WTC11 (cell line): ENCODE data around the gene HAVCR2. TPM values are rescaled to one million over a fixed set of nuclear protein-coding genes. Genes with fewer than 3 reads are reported as not detected.

Experiments used
- ATAC-seq: fragments of 200-7000 bp; cut with Tn5 transposase; 2 replicates; pipeline ENCODE4 v1.10.0; 2021; ENCODE audit warnings: mild to moderate bottlenecking, moderate library complexity
- CTCF ChIA-PET: fragments of 300-600 bp; sonication (Branson Sonifier 250); formaldehyde crosslinking; loops from one replicate; lab custom pipeline; 2021; ENCODE audit warnings: antibody characterized with exemption; lab: Charles Lee
- POLR2A ChIA-PET: fragments of 350-600 bp; sonication (Branson Sonifier 250); formaldehyde crosslinking; loops from one replicate; lab custom pipeline; 2021; ENCODE audit warnings: antibody characterized with exemption; lab: Charles Lee
- DNase-seq: peaks from one replicate; pipeline ENCODE4 v3.0.0; 2021; ENCODE audit warnings: low spot score
- H3K27ac Mint-ChIP-seq: 2 replicates; pipeline ENCODE4 v1.8.0; 2021; ENCODE audit warnings: mixed read lengths
- H3K27me3 Mint-ChIP-seq: 2 replicates; pipeline ENCODE4 v1.8.0; 2021; ENCODE audit warnings: low read depth, mild to moderate bottlenecking, moderate library complexity, mixed read lengths
- H3K36me3 Mint-ChIP-seq: 2 replicates; pipeline ENCODE4 v1.8.0; 2021; ENCODE audit warnings: mixed read lengths
- H3K4me1 Mint-ChIP-seq: 2 replicates; pipeline ENCODE4 v1.8.0; 2022; ENCODE audit warnings: mixed read lengths
- H3K4me3 Mint-ChIP-seq: 2 replicates; pipeline ENCODE4 v1.8.0; 2021; ENCODE audit warnings: mild to moderate bottlenecking, moderate library complexity, mixed read lengths
- H3K9me3 Mint-ChIP-seq: 2 replicates; pipeline ENCODE4 v1.8.0; 2021; ENCODE audit warnings: mixed read lengths
- CREM ChIP-seq: sonication (generic); formaldehyde crosslinking; IDR thresholded peaks from 2 replicates; pipeline ENCODE4 v1.8.1; 2022; ENCODE audit warnings: mild to moderate bottlenecking, missing genetic modification reagents, moderate library complexity
- ESRRA ChIP-seq: sonication (generic); formaldehyde crosslinking; IDR thresholded peaks from 2 replicates; pipeline ENCODE4 v1.8.1; 2022; ENCODE audit warnings: mild to moderate bottlenecking, missing genetic modification reagents, borderline replicate concordance
- KAT7 ChIP-seq: sonication (generic); formaldehyde crosslinking; IDR thresholded peaks from 2 replicates; pipeline ENCODE4 v1.8.1; 2023; ENCODE audit warnings: missing genetic modification reagents, mild to moderate bottlenecking, borderline replicate concordance
- MYBL2 ChIP-seq: sonication (generic); formaldehyde crosslinking; IDR thresholded peaks from 2 replicates; pipeline ENCODE4 v1.8.1; 2023; ENCODE audit warnings: mild to moderate bottlenecking, moderate library complexity, missing genetic modification reagents
- NFE2L1 ChIP-seq: sonication (generic); formaldehyde crosslinking; IDR thresholded peaks from 2 replicates; pipeline ENCODE4 v1.8.1; 2023; ENCODE audit warnings: missing genetic modification reagents
- NFYB ChIP-seq: sonication (generic); formaldehyde crosslinking; conservative IDR thresholded peaks from 2 replicates; pipeline ENCODE4 v1.8.0; 2022; ENCODE audit warnings: low read depth, missing genetic modification reagents
- OVOL2 ChIP-seq: fragments of 250-450 bp; sonication (Bioruptor Pico); IDR thresholded peaks from 2 replicates; pipeline ENCODE4 v1.9.0; 2021; ENCODE audit warnings: mild to moderate bottlenecking, borderline replicate concordance
- SOX15 ChIP-seq: fragments of 250-450 bp; sonication (Bioruptor Pico); IDR thresholded peaks from 2 replicates; pipeline ENCODE4 v1.9.0; 2021; ENCODE audit warnings: mild to moderate bottlenecking
- SP1 ChIP-seq: sonication (generic); formaldehyde crosslinking; conservative IDR thresholded peaks from 2 replicates; pipeline ENCODE4 v1.8.1; 2022; ENCODE audit warnings: missing genetic modification reagents
- ZNF232 ChIP-seq: sonication (generic); formaldehyde crosslinking; IDR thresholded peaks from 2 replicates; pipeline ENCODE4 v1.8.0; 2022; ENCODE audit warnings: mild to moderate bottlenecking, missing genetic modification reagents
- total RNA-seq: library from RNA; stranded (reverse); gene quantifications from 3 replicates; pipeline ENCODE4 v1.2.3, GENCODE V29; 2021
- TF ChIP-seq, protein P1 (sequence below): sonication (generic); formaldehyde crosslinking; conservative IDR thresholded peaks from 2 replicates; pipeline ENCODE4 v1.8.1; 2023; ENCODE audit warnings: mild to moderate bottlenecking, low read depth, missing genetic modification reagents, moderate library complexity
- TF ChIP-seq, protein P2 (sequence below): sonication (generic); formaldehyde crosslinking; IDR thresholded peaks from 2 replicates; pipeline ENCODE4 v1.8.0; 2022; ENCODE audit warnings: missing genetic modification reagents
- TF ChIP-seq, protein P3 (sequence below): sonication (generic); formaldehyde crosslinking; IDR thresholded peaks from 2 replicates; pipeline ENCODE4 v1.8.0; 2022; ENCODE audit warnings: mild to moderate bottlenecking, missing genetic modification reagents
- TF ChIP-seq, protein P4 (sequence below): sonication (generic); formaldehyde crosslinking; IDR thresholded peaks from 2 replicates; pipeline ENCODE4 v1.8.1; 2023; ENCODE audit warnings: mild to moderate bottlenecking, missing genetic modification reagents, moderate library complexity
- TF ChIP-seq, protein P5 (sequence below): fragments of 250-450 bp; sonication (Bioruptor Pico); IDR thresholded peaks from 2 replicates; pipeline ENCODE4 v1.8.0; 2021; ENCODE audit warnings: mild to moderate bottlenecking
- TF ChIP-seq, protein P6 (sequence below): sonication (generic); formaldehyde crosslinking; IDR thresholded peaks from 2 replicates; pipeline ENCODE4 v1.8.1; 2022; ENCODE audit warnings: missing genetic modification reagents, borderline replicate concordance
- TF ChIP-seq, protein P7 (sequence below): sonication (generic); formaldehyde crosslinking; IDR thresholded peaks from 2 replicates; pipeline ENCODE4 v1.8.1; 2023; ENCODE audit warnings: mild to moderate bottlenecking, missing genetic modification reagents, borderline replicate concordance
- TF ChIP-seq, protein P8 (sequence below): sonication (generic); formaldehyde crosslinking; IDR thresholded peaks from 2 replicates; pipeline ENCODE4 v1.8.0; 2022; ENCODE audit warnings: mild to moderate bottlenecking, missing genetic modification reagents
- TF ChIP-seq, protein P9 (sequence below): sonication (generic); formaldehyde crosslinking; IDR thresholded peaks from 2 replicates; pipeline ENCODE4 v1.8.1; 2022; ENCODE audit warnings: mild to moderate bottlenecking, missing genetic modification reagents, moderate library complexity, borderline replicate concordance

The HAVCR2 gene
- total RNA-seq, 1 experiment from 2014 or later = 0.33 TPM

DNA sequence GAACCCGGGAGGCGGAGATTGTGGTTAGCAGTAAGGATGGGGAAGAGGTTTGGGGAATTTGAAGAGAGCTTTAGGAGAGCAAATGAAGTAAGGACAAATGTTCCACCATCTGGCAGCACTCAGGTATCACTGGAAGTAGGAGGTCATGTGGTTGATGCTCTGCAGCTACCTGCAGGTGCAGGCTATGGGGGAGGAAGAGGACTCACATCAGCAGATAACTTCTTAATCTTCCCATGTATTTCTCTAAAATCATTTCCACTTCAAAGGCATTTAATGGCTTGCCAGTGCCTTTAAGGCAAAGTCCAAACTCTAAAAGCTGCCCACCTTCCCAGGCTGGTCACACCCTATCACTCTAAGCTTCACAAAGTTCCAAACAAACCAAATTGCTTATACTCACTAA is 41.8 kb downstream of the HAVCR2 start:
- CTCF ChIA-PET = interaction anchor here (0.6 kb wide), 1 partner anchor 174 kb away, joined by 5 read pairs; no protein-coding TSS in a partner anchor
- DNase-seq = no peak
- Mint-ChIP-seq H3K4me3 (no peak overlapping the region), H3K27ac (no peak overlapping the region), H3K9me3 (no peaks in the 10 kb centered on the region), H3K4me1 (peaks cover 6% of the 10 kb centered on the region; the same call in 1 of the 2 replicates), H3K27me3 (no peaks in the 10 kb centered on the region), H3K36me3 (no peaks in the 10 kb centered on the region)
- POLR2A ChIA-PET = no interaction called here
- ATAC-seq = no peak
- TF ChIP-seq, protein P1, sequence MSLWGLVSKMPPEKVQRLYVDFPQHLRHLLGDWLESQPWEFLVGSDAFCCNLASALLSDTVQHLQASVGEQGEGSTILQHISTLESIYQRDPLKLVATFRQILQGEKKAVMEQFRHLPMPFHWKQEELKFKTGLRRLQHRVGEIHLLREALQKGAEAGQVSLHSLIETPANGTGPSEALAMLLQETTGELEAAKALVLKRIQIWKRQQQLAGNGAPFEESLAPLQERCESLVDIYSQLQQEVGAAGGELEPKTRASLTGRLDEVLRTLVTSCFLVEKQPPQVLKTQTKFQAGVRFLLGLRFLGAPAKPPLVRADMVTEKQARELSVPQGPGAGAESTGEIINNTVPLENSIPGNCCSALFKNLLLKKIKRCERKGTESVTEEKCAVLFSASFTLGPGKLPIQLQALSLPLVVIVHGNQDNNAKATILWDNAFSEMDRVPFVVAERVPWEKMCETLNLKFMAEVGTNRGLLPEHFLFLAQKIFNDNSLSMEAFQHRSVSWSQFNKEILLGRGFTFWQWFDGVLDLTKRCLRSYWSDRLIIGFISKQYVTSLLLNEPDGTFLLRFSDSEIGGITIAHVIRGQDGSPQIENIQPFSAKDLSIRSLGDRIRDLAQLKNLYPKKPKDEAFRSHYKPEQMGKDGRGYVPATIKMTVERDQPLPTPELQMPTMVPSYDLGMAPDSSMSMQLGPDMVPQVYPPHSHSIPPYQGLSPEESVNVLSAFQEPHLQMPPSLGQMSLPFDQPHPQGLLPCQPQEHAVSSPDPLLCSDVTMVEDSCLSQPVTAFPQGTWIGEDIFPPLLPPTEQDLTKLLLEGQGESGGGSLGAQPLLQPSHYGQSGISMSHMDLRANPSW (CRISPR knock-in tag) = no peak
- TF ChIP-seq, protein P2, sequence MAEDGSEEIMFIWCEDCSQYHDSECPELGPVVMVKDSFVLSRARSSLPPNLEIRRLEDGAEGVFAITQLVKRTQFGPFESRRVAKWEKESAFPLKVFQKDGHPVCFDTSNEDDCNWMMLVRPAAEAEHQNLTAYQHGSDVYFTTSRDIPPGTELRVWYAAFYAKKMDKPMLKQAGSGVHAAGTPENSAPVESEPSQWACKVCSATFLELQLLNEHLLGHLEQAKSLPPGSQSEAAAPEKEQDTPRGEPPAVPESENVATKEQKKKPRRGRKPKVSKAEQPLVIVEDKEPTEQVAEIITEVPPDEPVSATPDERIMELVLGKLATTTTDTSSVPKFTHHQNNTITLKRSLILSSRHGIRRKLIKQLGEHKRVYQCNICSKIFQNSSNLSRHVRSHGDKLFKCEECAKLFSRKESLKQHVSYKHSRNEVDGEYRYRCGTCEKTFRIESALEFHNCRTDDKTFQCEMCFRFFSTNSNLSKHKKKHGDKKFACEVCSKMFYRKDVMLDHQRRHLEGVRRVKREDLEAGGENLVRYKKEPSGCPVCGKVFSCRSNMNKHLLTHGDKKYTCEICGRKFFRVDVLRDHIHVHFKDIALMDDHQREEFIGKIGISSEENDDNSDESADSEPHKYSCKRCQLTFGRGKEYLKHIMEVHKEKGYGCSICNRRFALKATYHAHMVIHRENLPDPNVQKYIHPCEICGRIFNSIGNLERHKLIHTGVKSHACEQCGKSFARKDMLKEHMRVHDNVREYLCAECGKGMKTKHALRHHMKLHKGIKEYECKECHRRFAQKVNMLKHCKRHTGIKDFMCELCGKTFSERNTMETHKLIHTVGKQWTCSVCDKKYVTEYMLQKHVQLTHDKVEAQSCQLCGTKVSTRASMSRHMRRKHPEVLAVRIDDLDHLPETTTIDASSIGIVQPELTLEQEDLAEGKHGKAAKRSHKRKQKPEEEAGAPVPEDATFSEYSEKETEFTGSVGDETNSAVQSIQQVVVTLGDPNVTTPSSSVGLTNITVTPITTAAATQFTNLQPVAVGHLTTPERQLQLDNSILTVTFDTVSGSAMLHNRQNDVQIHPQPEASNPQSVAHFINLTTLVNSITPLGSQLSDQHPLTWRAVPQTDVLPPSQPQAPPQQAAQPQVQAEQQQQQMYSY (CRISPR knock-in tag) = no peak
- no peak for TF ChIP-seq NFYB
- TF ChIP-seq MYBL2 (CRISPR knock-in tag) = no peak
- TF ChIP-seq CREM (CRISPR knock-in tag) = no peak
- TF ChIP-seq SOX15 (CRISPR knock-in tag) = no peak
- TF ChIP-seq OVOL2 (CRISPR knock-in tag) = no peak
- no peak for TF ChIP-seq SP1 (CRISPR knock-in tag)
- TF ChIP-seq, protein P3, sequence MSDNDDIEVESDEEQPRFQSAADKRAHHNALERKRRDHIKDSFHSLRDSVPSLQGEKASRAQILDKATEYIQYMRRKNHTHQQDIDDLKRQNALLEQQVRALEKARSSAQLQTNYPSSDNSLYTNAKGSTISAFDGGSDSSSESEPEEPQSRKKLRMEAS (CRISPR knock-in tag) = no peak
- no peak for TF ChIP-seq NFE2L1
- TF ChIP-seq, protein P4, sequence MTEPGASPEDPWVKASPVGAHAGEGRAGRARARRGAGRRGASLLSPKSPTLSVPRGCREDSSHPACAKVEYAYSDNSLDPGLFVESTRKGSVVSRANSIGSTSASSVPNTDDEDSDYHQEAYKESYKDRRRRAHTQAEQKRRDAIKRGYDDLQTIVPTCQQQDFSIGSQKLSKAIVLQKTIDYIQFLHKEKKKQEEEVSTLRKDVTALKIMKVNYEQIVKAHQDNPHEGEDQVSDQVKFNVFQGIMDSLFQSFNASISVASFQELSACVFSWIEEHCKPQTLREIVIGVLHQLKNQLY (CRISPR knock-in tag) = no peak
- no peak for TF ChIP-seq ZNF232
- TF ChIP-seq, protein P5, sequence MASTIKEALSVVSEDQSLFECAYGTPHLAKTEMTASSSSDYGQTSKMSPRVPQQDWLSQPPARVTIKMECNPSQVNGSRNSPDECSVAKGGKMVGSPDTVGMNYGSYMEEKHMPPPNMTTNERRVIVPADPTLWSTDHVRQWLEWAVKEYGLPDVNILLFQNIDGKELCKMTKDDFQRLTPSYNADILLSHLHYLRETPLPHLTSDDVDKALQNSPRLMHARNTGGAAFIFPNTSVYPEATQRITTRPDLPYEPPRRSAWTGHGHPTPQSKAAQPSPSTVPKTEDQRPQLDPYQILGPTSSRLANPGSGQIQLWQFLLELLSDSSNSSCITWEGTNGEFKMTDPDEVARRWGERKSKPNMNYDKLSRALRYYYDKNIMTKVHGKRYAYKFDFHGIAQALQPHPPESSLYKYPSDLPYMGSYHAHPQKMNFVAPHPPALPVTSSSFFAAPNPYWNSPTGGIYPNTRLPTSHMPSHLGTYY (CRISPR knock-in tag) = no peak
- TF ChIP-seq, protein P6, sequence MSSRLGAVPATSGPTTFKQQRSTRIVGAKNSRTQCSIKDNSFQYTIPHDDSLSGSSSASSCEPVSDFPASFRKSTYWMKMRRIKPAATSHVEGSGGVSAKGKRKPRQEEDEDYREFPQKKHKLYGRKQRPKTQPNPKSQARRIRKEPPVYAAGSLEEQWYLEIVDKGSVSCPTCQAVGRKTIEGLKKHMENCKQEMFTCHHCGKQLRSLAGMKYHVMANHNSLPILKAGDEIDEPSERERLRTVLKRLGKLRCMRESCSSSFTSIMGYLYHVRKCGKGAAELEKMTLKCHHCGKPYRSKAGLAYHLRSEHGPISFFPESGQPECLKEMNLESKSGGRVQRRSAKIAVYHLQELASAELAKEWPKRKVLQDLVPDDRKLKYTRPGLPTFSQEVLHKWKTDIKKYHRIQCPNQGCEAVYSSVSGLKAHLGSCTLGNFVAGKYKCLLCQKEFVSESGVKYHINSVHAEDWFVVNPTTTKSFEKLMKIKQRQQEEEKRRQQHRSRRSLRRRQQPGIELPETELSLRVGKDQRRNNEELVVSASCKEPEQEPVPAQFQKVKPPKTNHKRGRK (CRISPR knock-in tag) = no peak
- TF ChIP-seq, protein P7, sequence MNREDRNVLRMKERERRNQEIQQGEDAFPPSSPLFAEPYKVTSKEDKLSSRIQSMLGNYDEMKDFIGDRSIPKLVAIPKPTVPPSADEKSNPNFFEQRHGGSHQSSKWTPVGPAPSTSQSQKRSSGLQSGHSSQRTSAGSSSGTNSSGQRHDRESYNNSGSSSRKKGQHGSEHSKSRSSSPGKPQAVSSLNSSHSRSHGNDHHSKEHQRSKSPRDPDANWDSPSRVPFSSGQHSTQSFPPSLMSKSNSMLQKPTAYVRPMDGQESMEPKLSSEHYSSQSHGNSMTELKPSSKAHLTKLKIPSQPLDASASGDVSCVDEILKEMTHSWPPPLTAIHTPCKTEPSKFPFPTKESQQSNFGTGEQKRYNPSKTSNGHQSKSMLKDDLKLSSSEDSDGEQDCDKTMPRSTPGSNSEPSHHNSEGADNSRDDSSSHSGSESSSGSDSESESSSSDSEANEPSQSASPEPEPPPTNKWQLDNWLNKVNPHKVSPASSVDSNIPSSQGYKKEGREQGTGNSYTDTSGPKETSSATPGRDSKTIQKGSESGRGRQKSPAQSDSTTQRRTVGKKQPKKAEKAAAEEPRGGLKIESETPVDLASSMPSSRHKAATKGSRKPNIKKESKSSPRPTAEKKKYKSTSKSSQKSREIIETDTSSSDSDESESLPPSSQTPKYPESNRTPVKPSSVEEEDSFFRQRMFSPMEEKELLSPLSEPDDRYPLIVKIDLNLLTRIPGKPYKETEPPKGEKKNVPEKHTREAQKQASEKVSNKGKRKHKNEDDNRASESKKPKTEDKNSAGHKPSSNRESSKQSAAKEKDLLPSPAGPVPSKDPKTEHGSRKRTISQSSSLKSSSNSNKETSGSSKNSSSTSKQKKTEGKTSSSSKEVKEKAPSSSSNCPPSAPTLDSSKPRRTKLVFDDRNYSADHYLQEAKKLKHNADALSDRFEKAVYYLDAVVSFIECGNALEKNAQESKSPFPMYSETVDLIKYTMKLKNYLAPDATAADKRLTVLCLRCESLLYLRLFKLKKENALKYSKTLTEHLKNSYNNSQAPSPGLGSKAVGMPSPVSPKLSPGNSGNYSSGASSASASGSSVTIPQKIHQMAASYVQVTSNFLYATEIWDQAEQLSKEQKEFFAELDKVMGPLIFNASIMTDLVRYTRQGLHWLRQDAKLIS = no peak
- no peak for TF ChIP-seq KAT7
- TF ChIP-seq, protein P8, sequence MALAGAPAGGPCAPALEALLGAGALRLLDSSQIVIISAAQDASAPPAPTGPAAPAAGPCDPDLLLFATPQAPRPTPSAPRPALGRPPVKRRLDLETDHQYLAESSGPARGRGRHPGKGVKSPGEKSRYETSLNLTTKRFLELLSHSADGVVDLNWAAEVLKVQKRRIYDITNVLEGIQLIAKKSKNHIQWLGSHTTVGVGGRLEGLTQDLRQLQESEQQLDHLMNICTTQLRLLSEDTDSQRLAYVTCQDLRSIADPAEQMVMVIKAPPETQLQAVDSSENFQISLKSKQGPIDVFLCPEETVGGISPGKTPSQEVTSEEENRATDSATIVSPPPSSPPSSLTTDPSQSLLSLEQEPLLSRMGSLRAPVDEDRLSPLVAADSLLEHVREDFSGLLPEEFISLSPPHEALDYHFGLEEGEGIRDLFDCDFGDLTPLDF (CRISPR knock-in tag) = no peak
- TF ChIP-seq, protein P9, sequence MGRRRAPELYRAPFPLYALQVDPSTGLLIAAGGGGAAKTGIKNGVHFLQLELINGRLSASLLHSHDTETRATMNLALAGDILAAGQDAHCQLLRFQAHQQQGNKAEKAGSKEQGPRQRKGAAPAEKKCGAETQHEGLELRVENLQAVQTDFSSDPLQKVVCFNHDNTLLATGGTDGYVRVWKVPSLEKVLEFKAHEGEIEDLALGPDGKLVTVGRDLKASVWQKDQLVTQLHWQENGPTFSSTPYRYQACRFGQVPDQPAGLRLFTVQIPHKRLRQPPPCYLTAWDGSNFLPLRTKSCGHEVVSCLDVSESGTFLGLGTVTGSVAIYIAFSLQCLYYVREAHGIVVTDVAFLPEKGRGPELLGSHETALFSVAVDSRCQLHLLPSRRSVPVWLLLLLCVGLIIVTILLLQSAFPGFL = no peak
- no peak for TF ChIP-seq ESRRA
